Stimulated activated CD8-positive, alpha-beta memory T cell treated with anti-CD3 and anti-CD28 coated beads, Interleukin-7, amount 100 ng/mL, for 4 hours (primary cell): Measurements from ENCODE around the gene RNF157.

Experiments used
- DNase-seq, 2 donors: peaks; one replicate each; pipeline ENCODE4 v3.0.0-alpha.2; 2020; ENCODE audit warnings: low read depth in 2 of 2

RNF157 gene

DNA sequence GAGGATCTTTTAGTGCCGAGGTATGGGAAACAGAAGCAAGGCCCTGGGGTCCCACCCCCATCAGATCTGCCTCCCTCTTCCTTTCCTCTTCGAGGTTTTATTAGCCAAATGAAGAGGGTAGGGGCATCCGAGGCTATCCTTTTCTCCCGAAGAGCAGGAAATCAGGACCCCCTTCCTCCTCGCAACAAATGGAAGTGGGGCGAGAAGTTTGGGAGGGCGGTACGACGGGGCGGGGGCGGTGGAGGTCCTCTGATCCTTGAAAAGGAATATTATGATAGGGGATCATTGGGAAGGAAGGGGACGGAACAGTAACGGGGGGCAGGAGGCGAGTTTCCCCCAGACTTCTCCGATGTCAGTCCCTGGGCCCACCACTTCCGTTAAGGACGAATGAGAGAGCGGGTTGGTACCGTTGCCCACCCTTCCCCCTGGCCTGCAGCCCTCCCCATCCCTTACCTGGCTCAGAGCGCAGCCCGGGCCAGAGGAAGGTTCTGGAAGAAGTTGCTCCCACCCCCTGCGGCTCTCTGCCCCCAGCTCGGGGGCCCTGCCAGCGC is 99.6 kb downstream of the RNF157 start:
- DNase-seq = no peak

DNA sequence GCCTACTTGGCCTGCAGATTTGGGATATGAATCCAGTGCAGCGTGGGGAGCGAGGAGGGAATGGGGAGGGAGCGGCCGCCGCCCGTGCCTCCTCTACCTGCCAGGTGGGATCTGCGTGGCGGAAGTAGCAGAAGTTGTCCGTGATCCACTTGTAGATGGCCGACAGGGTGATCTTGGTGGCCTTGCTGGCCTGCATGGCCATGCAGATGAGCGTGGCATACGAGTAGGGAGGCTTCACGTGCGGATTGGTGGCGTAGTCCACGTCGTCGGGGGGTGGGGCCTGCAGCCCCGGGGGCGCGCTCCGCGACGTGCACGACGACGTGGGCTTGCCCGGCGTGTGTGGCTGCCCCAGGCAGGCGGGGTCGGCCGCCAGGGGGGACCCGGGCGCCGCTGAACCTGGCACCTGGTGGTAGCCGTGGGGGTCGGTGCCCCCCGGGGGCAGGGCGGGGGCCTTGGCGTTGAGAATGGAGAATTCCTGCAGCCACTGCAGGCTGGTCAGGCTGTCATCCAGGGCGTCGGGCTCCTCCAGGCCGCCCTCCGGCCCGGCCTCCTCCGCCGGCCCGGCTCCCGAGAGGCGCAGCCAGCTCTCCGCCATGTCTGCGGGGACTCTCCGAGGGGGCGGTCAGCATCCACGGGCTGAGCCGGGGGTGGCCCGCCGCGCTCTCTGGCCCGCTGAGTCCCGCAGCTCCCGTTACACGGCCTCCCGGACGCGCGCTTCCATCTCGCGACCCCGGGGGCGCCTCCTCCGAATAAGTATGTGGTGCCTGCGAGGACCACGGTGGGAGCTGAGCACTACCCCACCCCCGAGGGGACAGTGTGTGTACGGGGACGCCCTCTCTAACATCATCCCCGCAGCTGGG is 100.3 kb downstream of the RNF157 start:
- DNase-seq = peak in 1 of 2 donors; percentile 56

DNA sequence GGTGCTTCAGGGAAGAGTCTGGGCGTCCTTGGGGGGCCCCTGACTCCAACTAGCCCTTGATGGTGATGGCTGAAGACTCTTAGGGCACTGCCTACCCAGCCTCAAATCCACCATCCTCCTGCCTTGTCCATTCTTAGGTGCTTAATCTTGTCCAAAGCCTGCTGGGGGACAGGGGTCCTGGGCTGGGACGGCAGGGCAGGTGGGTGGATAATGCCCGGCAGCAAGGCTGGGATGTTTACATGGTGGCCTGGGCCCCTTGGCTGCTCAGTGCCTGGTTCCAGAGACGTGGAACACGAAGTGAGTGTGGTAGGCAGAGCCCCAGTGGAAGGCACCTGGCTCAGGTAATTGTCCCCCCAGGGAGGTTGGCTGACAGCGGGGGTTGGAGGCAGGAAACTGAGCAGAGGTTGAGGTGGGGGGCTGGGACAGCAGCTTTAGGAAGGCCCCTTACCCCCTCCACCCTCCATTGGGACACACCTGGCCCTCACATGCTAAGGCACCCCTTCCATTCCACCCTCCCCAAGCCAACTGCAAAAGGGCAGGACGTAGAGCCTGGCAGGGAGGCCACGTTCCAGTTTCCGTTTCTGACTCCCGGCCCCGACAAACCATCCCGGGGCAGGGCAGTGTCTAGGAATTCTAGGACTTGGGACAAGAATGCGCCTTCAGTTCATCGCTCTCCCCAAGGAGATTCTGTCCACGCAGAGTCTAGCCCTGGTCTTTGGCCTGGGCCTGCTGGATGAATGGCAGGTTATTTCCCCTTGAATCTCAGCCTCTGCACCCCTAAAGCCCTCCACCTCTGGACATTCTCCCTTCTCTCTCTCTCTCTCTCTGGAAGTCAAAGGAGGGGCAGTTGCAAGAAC is 101.2 kb downstream of the RNF157 start:
- DNase-seq = no peak

DNA sequence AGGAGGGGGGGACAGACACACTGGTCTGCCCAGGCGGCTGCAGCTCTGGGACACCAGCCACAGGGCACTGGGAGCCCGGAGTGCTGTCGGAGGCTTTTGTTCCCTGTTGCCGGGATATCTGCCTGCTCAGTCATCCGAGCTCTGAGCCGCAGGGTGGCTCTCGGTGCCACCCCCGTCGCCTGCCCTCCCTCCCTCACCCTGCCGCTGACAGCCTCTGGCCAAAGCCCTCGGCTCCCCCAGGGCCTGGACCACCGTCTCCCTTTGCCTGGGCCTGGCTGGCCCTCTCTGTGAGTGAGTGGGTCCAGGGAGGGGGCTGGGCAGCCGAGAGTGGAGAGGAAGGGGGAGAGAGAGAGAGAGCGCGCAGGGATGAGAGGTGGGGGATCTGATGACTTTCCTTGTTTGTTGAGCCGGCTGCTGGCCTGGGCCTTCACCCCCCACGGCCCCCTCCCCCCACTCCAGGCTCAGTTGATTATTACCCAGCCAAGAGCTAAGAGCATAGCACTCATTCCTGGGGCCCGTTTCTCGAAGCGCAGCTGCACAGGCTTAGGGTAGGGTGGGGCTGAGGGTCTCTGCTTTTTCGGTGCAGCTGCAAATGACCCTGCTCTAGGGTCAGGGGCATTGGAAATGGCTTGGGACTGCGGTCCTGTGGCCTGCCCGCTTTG is 101.9 kb downstream of the RNF157 start:
- DNase-seq = no peak

DNA sequence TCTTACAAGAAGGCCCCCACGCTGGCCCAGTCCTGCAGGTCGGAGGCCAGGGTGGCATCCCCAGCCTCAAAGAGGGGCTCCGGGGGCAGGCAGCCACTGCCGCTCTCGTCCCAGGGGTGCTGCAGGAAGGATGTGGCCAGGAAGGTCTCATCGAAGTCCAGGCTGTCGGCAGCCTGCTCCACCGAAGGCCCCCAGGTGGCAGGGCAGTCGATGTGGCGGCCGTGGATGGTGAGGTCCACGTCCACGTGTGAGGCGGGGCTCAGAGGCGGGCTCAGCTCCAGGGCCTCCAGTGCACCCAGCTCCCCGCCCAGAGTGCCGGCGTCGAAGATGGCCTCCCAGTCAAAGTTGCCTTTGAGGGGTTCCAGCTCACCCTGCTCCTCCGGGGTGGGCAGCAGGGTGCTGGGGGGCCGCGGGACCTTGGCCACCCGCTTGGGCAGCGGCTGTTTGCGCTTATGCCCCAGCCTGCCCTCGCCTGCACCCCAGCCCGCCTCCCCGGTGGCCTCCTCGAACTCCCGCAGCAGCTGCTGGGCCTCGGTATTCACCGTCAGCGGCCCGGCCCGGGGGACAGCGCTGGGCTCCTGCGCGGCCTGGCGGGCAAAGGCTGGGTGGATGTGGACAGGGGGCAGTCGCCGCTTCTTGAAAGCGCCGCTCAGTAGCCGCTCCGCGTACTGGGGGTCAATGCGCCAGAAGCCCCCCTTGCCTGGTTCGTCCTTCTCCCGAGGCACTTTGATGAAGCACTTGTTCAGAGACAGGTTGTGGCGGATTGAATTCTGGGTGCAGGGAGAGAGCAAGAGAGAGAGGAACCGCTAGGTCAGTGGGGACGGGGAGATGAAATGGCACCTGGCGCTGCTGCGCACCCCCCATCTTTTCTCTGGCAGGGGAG is 102.7 kb downstream of the RNF157 start:
- DNase-seq = no peak

DNA sequence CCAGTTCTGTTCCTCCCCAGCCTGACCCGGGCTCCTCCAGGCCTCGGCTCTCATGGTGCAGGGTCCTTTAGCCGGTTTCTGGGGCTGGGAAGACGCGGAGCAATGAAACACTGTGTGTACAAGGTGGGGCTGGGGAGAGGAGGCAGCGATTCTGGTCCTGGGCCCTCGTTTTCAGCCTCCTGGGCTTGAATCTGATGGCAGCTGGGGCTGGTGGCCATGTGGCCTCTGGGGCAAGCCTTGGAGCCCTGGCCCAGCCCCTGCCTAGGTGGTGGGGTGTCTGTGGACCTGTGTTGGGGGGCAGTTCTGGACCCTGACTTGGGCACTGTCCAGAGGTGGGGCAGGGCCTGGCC is 103.3 kb downstream of the RNF157 start:
- DNase-seq = no peak

DNA sequence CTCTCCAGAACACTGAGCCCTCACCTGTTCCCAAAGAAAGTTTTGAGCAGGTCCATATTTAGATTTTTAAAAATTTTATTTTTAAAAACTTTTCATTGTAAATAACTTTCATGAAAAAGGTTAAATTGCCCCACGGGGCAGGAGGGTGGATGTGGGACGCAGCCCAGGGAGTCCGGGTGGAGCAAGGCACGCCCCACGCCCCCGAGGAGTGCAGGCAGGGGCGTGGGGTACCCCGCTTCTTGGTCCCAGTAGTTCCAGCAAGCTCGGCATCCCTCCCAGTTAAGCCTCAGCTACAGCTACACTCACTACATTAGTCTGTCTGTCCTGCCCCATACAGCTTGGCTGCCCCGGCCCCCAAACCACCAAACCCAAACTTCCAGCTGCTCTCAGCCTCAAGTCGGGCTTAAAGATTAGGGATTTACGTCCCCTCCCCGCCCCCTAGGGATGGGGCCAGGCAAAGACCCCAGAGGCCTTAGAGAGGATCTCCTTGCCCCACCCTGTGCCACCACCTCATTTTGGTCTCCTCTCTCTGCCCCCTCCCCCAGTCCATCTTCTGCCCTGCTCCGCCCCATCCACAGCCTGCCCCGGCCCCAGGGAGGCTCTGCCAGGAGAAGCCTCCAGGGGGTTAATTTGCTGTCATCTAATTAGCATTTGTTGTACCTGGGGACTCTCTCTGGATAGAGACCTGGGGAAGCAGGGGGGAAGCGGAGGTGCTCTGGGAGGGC is 103.9 kb downstream of the RNF157 start:
- DNase-seq = no peak

DNA sequence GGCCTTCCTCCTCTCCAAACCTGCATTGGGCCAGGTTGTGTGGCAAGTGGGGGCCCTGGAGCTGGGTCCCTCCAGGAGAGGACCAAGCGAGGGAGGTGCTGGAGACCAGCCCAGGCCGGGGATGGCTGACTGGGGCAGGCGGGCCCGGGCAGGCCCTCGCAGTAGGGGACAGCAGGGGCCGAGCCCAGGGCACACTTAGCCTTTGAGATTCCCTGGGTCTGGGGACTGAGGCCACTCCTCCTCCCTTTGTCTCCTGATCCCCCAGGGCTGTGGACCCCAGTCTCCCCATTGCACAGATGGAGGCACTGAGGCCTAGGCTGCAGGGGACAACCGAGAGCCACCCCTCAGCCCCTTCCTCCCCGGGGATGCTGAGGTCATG is 104.5 kb downstream of the RNF157 start:
- no peak for DNase-seq

DNA sequence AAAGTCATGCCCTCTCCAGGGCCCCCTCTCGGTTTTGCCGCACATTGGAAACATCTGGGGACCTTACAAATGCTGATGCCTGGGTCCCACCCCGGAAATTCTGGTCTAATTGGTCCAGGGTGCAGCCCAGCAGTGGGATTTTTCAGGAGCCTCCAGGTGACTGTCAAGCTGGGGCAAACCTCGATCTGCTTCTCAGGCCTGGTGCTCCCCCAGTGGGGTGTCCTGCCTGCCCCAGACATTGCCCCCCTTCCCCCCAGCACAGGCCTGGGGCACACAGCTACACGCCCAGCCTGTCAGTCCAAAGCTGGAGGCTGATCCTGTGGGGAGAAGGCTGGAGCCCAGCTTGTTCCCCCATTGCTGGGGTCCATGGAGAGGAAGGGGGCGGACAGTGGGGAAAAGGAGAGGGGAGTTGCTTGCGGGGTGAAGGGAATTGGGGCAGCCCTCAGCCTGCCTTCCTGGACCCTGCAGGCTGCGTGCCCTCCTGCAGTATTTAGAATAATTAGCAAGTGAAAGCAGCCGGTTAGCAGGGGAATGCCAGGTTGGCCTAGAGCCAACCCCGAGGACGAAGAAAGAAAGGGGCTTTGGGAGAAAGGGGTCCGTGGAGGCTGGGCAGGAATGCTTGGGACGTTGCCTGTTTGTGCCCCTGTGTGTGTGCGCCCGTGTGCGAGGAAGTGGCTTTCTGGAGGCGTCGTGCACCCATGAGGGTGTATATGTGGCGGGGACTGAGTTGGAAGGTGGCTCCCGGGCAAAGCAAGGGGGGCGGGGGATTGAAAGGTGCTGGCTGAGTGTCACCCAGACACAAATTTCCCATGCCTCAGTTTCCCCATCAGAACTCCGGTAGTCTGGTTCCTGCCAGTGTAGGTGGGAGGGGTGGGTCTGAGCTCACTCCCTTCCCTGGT is 105.1 kb downstream of the RNF157 start:
- DNase-seq = no peak

DNA sequence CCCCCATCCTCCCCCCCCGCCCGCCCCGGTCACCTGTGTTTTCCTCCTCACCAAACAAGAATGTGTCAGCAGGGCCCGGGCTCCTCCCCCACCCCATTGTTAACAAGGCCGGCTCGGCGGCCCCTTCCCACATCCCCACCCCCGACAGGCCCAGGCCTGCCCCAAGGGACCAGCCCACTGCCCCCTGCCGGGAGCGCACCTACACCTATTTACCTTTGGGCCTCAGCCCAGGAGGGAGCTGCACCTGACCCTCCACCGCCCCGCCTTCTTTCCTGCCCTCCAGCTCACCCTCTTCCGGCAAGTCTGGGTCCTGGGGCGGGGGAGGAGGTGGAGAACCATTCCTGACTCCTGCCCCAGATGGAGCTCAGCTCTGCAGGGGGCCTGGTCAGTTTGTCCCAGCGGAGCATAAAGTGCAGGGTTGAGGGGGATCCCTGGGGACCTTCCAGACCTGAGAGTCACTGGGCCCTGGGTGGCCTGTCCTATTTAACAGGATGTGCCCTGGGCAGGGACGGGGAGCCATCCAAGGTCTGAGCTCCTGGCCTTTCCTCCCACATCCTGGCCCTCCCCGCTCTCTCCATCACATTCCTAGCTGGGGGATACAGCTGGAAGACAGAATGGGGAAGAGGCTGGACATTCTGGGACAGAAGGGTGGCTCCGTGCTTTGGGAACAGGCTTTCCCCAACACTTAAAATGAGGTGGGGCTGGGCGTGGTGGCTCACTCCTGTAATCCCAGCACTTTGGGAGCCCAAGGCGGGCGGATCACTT is 107.5 kb downstream of the RNF157 start:
- no peak for DNase-seq

DNA sequence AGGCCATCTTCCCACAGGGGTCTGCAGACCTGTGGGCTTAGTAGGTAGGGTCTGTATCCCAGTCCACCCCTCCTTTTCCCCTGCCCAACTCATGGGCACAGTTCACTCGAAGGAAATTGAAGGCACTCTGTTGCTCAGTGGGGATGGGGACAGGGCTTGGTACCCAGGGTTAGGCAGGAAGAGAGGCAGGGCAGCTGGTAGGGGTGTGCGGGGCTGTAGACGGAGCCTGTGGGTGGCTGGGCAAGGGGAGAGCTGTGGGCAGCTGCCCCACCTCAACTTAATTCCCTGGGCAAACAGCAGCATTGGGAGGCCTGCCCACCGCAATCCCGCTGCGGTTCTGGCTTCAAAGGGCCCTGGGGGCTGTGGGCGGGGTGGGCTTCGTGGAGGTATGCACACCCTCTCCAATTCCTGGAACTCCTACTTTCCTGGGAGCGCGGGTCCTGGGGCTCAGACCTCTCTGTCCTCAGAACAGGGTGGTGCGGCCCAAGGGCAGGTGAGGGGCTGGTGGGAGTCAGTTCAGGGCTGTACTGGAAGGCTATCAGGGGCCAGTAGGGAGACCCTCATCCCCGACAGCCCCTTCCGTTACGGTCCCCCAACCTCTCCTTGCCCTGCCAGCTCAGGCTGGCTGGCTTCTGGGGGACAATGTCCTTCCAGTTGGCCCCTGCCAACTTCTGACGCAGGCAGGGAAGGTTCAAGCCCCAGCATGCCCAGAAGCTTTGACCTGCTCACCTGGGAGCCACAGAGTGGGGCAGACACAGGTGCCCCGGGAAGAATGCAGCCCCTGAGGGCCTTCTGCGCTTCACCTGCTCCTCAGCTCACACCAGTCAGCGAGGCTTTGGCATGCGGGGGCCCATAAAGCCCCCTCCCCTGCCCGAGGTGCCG is 108.4 kb downstream of the RNF157 start:
- DNase-seq = no peak

DNA sequence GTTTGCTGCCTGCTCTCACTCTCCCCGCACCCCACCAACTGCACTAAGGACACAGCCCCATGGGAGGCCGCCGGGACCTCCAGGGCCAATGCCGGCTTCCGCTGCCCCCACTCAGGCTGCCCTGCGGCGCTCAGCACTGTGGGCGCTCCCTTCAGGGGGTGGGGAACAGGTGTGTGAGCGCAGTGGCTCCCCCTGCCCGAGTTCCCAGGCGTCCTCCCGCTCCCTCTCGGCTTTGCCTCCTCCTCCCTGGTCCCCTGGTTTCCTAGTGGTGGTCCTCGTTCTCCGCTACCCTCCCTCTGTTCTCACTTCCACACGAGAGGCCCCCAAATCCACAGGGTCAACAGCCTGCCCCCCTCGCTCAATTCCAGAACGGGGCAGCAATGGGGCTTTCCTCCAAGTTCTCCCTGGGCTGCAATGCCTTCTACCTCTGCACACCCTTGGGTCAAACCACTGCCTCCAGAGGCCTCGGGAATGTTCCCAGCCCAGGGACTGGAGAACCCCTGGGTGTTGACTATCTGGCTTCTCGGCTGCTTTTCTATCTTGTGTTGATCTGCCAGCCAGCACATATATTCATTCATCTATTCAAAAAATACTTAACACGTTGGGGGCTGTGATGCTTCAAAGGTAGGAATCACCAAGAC is 109.1 kb downstream of the RNF157 start:
- no peak for DNase-seq

DNA sequence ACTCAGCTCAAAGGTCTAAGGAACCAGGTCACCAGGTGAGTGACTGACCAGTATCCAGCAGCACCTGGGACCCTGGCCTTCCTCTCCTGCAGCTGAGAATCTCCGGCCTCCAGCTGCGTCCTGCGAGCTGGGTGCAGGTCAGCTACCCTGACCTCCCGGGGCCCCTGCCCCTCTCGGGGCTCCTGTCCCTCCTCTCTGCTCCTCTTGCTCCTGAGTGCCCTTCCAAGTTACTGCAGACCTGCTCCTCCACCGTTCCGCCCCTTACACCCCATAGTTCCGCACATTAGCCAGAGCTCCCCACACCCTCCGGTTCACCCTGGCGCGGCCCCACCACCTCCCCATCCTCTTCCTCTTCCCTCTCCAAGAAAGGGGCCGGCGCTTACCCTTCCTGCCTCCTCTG is 109.8 kb downstream of the RNF157 start:
- no peak for DNase-seq

DNA sequence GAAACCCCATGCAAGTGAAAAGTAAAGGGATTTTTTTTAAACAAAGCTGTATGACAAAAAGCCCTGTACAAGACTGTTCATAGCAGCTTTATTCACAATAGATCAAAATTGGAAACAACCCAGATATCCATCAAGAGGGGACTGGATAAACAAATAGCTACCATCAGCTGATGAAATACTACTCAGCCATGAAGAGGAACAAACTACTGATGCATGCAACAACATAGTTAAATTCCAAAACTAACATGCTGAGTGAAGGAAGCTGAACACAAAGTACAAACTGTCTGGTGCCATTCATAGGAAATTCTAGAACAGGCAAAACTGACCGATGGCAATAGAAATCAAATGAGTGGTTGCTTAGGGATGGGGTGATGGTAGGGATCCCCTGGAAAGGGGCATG is 114.4 kb downstream of the RNF157 start:
- DNase-seq = no peak

DNA sequence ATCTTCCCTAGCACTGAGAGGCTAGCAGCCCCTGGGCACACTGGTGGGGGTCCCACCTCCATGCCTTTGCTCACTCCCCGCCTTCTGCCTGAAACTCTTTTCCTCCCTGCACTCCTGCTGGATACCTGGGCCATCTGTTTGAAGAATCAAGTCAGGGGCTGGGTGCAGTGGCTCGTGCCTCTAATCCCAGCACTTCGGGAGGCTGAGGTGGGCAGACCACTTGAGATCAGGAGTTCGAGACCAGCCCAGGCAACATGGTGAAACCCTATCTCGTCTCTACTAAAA is 115.0 kb downstream of the RNF157 start:
- no peak for DNase-seq

DNA sequence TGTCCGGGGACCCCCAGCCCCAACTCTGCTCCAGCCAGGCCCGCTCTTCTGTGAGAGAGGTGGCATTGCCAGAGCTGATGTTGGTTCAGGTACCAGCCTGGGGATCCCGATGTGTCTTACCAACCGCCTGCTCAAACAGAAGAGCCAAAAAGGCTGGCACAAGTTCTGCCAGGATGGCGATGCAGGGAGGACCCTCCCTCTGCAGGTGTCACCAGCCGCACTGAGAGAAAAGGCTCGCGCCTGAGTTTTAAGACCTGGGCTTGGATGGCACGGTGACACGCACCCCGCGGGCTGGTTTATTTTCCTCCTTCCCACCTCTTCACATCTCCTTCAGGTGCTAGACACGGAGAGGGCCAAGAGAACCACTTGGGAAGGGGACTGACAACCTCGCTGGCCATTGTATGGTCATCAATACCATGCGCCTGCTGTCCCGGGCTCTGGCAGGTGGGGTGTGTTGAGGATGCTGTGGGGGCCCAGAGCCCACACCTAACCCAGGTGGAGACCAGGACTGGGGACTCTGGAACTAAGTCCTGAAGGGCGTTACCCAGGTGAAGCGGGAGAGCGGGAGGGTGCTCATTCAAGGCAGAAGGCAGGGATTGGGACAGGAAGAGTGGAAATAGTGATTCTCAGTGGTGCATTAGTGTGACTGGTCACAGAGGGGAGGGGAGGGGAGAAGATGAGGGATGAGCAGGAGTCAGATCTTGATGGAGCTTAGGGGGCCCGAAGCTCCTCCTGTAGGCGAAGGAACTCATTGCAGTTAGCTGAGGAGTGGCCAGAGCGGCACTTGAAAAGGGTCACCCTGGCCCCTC is 115.5 kb downstream of the RNF157 start:
- DNase-seq = no peak
